8988T (cell line): ENCODE results near the gene APOM.

Source experiments
- DNase-seq: peaks from one replicate; pipeline ENCODE4 v3.0.0; 2011

The APOM gene

GRCh38 chr6:31631681-31632278 lies 23.9 kb upstream of the APOM start:
- no peak for DNase-seq

- DNase-seq, result no peak
Observed at GRCh38 chr6:31632279-31632946, 23.3 kb upstream of the APOM start.

- no peak for DNase-seq
Observed at GRCh38 chr6:31633447-31633846, 22.2 kb upstream of the APOM start.

GRCh38 chr6:31634131-31634530 lies 21.6 kb upstream of the APOM start:
- DNase-seq, result no peak

GRCh38 chr6:31634969-31635575 lies 20.6 kb upstream of the APOM start:
- no peak for DNase-seq

GRCh38 chr6:31636698-31637596 lies 18.7 kb upstream of the APOM start:
- no peak for DNase-seq

- DNase-seq, result no peak
Observed at GRCh38 chr6:31639043-31639442, 16.7 kb upstream of the APOM start.

GRCh38 chr6:31639449-31639861 lies 16.2 kb upstream of the APOM start:
- no peak for DNase-seq

GRCh38 chr6:31640612-31641011 lies 15.1 kb upstream of the APOM start:
- DNase-seq, result no peak

GRCh38 chr6:31641370-31641769 lies 14.3 kb upstream of the APOM start:
- no peak for DNase-seq

- DNase-seq, result no peak
Observed at GRCh38 chr6:31642798-31643570, 12.7 kb upstream of the APOM start.

GRCh38 chr6:31643818-31644454 lies 11.8 kb upstream of the APOM start:
- DNase-seq, result no peak

- DNase-seq, result no peak
Observed at GRCh38 chr6:31645325-31645724, 10.4 kb upstream of the APOM start.

- DNase-seq, result peak; percentile 65
Observed at GRCh38 chr6:31651602-31652191, 4.0 kb upstream of the APOM start.

GRCh38 chr6:31652925-31653724 lies 2.6 kb upstream of the APOM start:
- peak; percentile 89 for DNase-seq

GRCh38 chr6:31654574-31655348 lies 933 bp upstream of the APOM start:
- DNase-seq, result no peak

- no peak for DNase-seq
Observed at GRCh38 chr6:31657406-31658157, 1.9 kb downstream of the APOM start.

GRCh38 chr6:31658158-31658688 lies 2.5 kb downstream of the APOM start:
- no peak for DNase-seq
